ENCODE data around the gene AFAP1. TPM values are rescaled to one million over a fixed set of nuclear protein-coding genes. Genes with fewer than 3 reads are reported as not detected.

AFAP1 gene
- total and polyA plus RNA-seq, 2 donors (not counting 1 experiment from before 2014, with no cell fraction given), result 0.03 to 0.44 TPM

DNA sequence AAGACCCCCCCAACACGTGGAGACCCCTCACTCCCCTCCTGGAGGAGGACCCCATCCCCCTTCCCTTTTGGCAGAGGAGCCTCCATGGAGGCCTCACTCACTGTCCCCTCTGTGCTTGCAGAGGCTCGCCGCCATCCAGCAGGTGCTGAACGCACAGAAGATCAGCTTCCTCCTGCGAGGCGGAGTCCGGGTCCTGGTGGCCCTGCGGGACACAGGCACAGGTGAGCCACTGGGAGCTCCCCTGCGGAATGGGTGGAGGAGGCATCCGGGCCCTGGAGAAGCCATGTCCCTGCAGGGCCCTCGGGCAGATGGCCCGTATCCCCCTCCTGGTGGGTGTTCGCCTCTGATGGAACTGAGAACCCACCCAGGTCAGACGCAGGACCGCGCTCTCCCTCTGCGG is 206.5 kb downstream of the AFAP1 start:
- Mint-ChIP-seq H3K9me3 (ENCODE audit: insufficient read depth) (no peaks in the 10 kb centered on the region), H3K4me1 (no peaks in the 10 kb centered on the region), H3K4me3 (no peak overlapping the region), H3K27me3 (peaks cover 4% of the 10 kb centered on the region), H3K27ac (no peak overlapping the region)
- no peak overlapping the region for H3K9ac ChIP-seq (ENCODE audit: low read length)
- ChIA-PET CTCF (no interaction called here), POLR2A (no interaction called here)
- H3K27ac ChIP-seq (ENCODE audit: low read length in 2 of 2), result no peak overlapping the region
- H3K36me3 ChIP-seq (replicated peaks in 1 of 2; ENCODE audit: control extremely low read depth in 1 of 2, control insufficient read depth in 1 of 2, extremely low read depth in 1 of 2, insufficient read depth in 2 of 2, low read length in 1 of 2), result no peaks in the 10 kb centered on the region
- no peaks in the 10 kb centered on the region for H3K79me2 ChIP-seq (ENCODE audit: control insufficient read depth, insufficient read depth, low read length)
- WGBS (ENCODE audit: insufficient coverage), result 88% methylated on average over 16 of the region's 17 CpGs
- H4K20me1 ChIP-seq (ENCODE audit: control insufficient read depth, insufficient read depth, low read length, poor library complexity, severe bottlenecking), result no peaks in the 10 kb centered on the region
- no peak overlapping the region for H3K4me3 ChIP-seq (ENCODE audit: control extremely low read depth in 1 of 5, extremely low read depth in 1 of 5, insufficient read depth in 1 of 5, low read depth in 2 of 5, low read length in 4 of 5)
- DNase-seq (no peak), ATAC-seq (ENCODE audit: low read depth) (no peak)
- no peak for TF ChIP-seq EZH2 (IDR thresholded peaks at IDR 0.05; ENCODE audit: borderline replicate concordance, insufficient read depth, low read depth, low read length, poor library complexity, severe bottlenecking)
- TF ChIP-seq, protein P1, sequence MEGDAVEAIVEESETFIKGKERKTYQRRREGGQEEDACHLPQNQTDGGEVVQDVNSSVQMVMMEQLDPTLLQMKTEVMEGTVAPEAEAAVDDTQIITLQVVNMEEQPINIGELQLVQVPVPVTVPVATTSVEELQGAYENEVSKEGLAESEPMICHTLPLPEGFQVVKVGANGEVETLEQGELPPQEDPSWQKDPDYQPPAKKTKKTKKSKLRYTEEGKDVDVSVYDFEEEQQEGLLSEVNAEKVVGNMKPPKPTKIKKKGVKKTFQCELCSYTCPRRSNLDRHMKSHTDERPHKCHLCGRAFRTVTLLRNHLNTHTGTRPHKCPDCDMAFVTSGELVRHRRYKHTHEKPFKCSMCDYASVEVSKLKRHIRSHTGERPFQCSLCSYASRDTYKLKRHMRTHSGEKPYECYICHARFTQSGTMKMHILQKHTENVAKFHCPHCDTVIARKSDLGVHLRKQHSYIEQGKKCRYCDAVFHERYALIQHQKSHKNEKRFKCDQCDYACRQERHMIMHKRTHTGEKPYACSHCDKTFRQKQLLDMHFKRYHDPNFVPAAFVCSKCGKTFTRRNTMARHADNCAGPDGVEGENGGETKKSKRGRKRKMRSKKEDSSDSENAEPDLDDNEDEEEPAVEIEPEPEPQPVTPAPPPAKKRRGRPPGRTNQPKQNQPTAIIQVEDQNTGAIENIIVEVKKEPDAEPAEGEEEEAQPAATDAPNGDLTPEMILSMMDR (IDR thresholded peaks at IDR 0.05), result no peak
- intact Hi-C loops (cut with micrococcal nuclease), result no loop called here
- no peaks in the 10 kb centered on the region for H3K4me1 ChIP-seq (ENCODE audit: control insufficient read depth in 2 of 2, insufficient read depth in 2 of 2, low read length in 2 of 2)
- H3K4me2 ChIP-seq (replicated peaks; ENCODE audit: low read depth, low read length, poor library complexity, severe bottlenecking), result no peak overlapping the region
- H2AFZ ChIP-seq (ENCODE audit: insufficient read depth, low read depth, low read length, poor library complexity, severe bottlenecking), result no peak overlapping the region
- H3K27me3 ChIP-seq (replicated peaks in 1 of 4; ENCODE audit: control extremely low read depth in 1 of 4, control insufficient read depth in 3 of 4, insufficient read depth in 4 of 4, low read length in 3 of 4), result no peaks in the 10 kb centered on the region
- H3K9me3 ChIP-seq (ENCODE audit: control extremely low read depth in 1 of 3, control insufficient read depth in 2 of 3, insufficient read depth in 1 of 3, low read length in 2 of 3), result peaks cover 0 to 9% (median 0%) of the 10 kb centered on the region in 3 donors

DNA sequence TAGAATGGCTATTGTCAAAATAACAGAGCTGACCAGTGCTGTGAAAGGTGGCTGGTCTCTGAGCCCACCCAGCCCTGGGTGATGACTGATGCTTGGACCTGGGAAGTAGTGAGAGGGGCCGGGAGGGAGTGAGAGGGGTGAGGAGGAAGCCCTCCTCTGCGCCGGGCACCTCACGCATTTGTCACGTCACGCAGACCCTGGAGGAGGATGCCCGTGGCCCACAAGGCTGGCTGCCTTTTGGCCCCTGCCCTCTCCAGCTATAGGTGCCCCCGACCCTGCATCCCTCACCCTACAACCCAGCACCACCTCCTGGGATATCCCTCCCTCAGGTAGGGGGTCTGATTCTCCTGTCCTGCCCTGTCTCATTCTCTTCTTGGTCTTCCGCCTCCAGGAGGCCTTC is 207.4 kb downstream of the AFAP1 start:
- H3K4me2 ChIP-seq (replicated peaks; ENCODE audit: low read depth, low read length, poor library complexity, severe bottlenecking), result no peak overlapping the region
- WGBS (ENCODE audit: insufficient coverage), result 87% methylated on average over 7 of the region's 9 CpGs
- H4K20me1 ChIP-seq (ENCODE audit: control insufficient read depth, insufficient read depth, low read length, poor library complexity, severe bottlenecking), result no peaks in the 10 kb centered on the region
- POLR2A ChIA-PET, result no interaction called here
- H3K9me3 Mint-ChIP-seq (ENCODE audit: insufficient read depth), result no peaks in the 10 kb centered on the region
- H3K4me1 Mint-ChIP-seq, result no peaks in the 10 kb centered on the region
- no peaks in the 10 kb centered on the region for H3K79me2 ChIP-seq (ENCODE audit: control insufficient read depth, insufficient read depth, low read length)
- H3K4me1 ChIP-seq (ENCODE audit: control insufficient read depth in 2 of 2, insufficient read depth in 2 of 2, low read length in 2 of 2), result no peaks in the 10 kb centered on the region
- no peaks in the 10 kb centered on the region for H3K36me3 ChIP-seq (replicated peaks in 1 of 2; ENCODE audit: control extremely low read depth in 1 of 2, control insufficient read depth in 1 of 2, extremely low read depth in 1 of 2, insufficient read depth in 2 of 2, low read length in 1 of 2)
- H3K9me3 ChIP-seq (ENCODE audit: control extremely low read depth in 1 of 3, control insufficient read depth in 2 of 3, insufficient read depth in 1 of 3, low read length in 2 of 3), result peaks cover 0 to 3% (median 0%) of the 10 kb centered on the region in 3 donors
- H3K27me3 ChIP-seq (replicated peaks in 1 of 4; ENCODE audit: control extremely low read depth in 1 of 4, control insufficient read depth in 3 of 4, insufficient read depth in 4 of 4, low read length in 3 of 4), result no peaks in the 10 kb centered on the region
- no peak overlapping the region for H3K9ac ChIP-seq (ENCODE audit: low read length)
- H3K4me3 ChIP-seq (ENCODE audit: control extremely low read depth in 1 of 5, extremely low read depth in 1 of 5, insufficient read depth in 1 of 5, low read depth in 2 of 5, low read length in 4 of 5), result no peak overlapping the region
- no peak for DNase-seq
- ATAC-seq (ENCODE audit: low read depth), result no peak
- intact Hi-C loops (cut with micrococcal nuclease), result no loop called here
- CTCF ChIA-PET, result no interaction called here
- TF ChIP-seq EZH2 (IDR thresholded peaks at IDR 0.05; ENCODE audit: borderline replicate concordance, insufficient read depth, low read depth, low read length, poor library complexity, severe bottlenecking), result no peak
- TF ChIP-seq, protein P1 (IDR thresholded peaks at IDR 0.05), result no peak
- H2AFZ ChIP-seq (ENCODE audit: insufficient read depth, low read depth, low read length, poor library complexity, severe bottlenecking), result no peak overlapping the region
- no peak overlapping the region for H3K27ac ChIP-seq (ENCODE audit: low read length in 2 of 2)
- H3K27me3 Mint-ChIP-seq, result peaks cover 4% of the 10 kb centered on the region
- H3K4me3 Mint-ChIP-seq, result no peak overlapping the region
- H3K27ac Mint-ChIP-seq, result no peak overlapping the region

Measured in B cell (primary cell).